Suprapubic skin (tissue), 4 donors: ENCODE data around the gene CEP41.

Source experiments
- CTCF ChIP-seq, 2 donors: fragments of 200-600 bp in 1 of 2; fragments of 450-650 bp in 1 of 2; sonication (generic) in 1 of 2; IDR thresholded peaks; one replicate each; pipeline ENCODE4 v1.5.1; 2016 to 2019; ENCODE audit warnings: antibody characterized with exemption in 2 of 2, mild to moderate bottlenecking in 1 of 2, moderate library complexity in 1 of 2
- EP300 ChIP-seq: sonication (generic); formaldehyde crosslinking; IDR thresholded peaks from one replicate; pipeline ENCODE4 v1.6.1; 2017; ENCODE audit warnings: antibody characterized with exemption
- POLR2A ChIP-seq, 2 donors: fragments of 450-650 bp; IDR thresholded peaks; one replicate each; pipeline ENCODE4 v1.6.1; 2017; ENCODE audit warnings: antibody characterized with exemption in 2 of 2, mild to moderate bottlenecking in 2 of 2, moderate library complexity in 2 of 2
- POLR2AphosphoS5 ChIP-seq, 3 donors: sonication (generic); formaldehyde crosslinking; IDR thresholded peaks; one replicate each; pipeline ENCODE4 v1.6.1; 2017; ENCODE audit warnings: antibody characterized with exemption in 3 of 3

GRCh38 chr7:130395421-130395820 lies 45.4 kb downstream of the CEP41 start:
- TF ChIP-seq CTCF (IDR thresholded peaks at IDR 0.05) (no peak), POLR2A (IDR thresholded peaks at IDR 0.05) (no peak), POLR2AphosphoS5 (IDR thresholded peaks at IDR 0.05) (no peak), EP300 (no peak)
